Activated naive CD4-positive, alpha-beta T cell treated with anti-CD3 and anti-CD28 coated beads, Interleukin-2, amount 10 ng/mL, durations not matched to agents 7 days and 5 days (primary cell): ENCODE results near the gene SLC1A1.

Experiments
- CTCF ChIA-PET: fragments of 350-600 bp; sonication (Branson Sonifier 250); formaldehyde crosslinking; loops from one replicate; lab custom pipeline; 2021; ENCODE audit warnings: antibody characterized with exemption; lab: Charles Lee
- DNase-seq: peaks from one replicate; pipeline ENCODE4 v3.0.0-alpha.2; 2020
- H3K27ac Mint-ChIP-seq: one replicate; pipeline ENCODE4 v1.8.0; 2021; ENCODE audit warnings: mild to moderate bottlenecking, moderate library complexity, mixed read lengths
- H3K27me3 Mint-ChIP-seq: one replicate; pipeline ENCODE4 v1.8.0; 2021; ENCODE audit warnings: mild to moderate bottlenecking, mixed read lengths
- H3K36me3 Mint-ChIP-seq: one replicate; pipeline ENCODE4 v1.8.0; 2021; ENCODE audit warnings: mixed read lengths
- H3K4me1 Mint-ChIP-seq: one replicate; pipeline ENCODE4 v1.8.0; 2021; ENCODE audit warnings: mixed read lengths
- H3K4me3 Mint-ChIP-seq: one replicate; pipeline ENCODE4 v1.8.0; 2021; ENCODE audit warnings: mild to moderate bottlenecking, moderate library complexity, mixed read lengths
- H3K9me3 Mint-ChIP-seq: one replicate; pipeline ENCODE4 v1.8.0; 2021; ENCODE audit warnings: mixed read lengths

SLC1A1 gene

DNA sequence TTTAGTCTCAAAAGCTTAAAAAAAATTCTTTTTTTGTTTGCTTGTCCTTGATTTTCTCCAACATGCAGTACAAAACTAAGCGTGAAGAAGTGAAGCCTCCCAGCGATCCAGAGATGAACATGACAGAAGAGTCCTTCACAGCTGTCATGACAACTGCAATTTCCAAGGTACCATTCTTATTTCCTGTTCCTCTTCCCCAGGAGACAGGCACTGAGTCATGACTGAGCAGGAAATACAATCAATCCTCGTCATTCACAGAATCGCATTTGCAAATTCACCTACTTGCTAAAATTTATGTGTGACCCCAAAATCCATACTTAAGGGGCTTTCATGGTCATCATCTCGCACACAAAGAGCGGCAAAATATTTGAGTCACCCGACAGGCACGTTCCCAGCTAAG, 77.3 kb downstream of the SLC1A1 start:
- H3K4me1 Mint-ChIP-seq, result peaks cover 13% of the 10 kb centered on the region
- DNase-seq, result no peak
- H3K36me3 Mint-ChIP-seq, result no peaks in the 10 kb centered on the region
- no peak overlapping the region for H3K4me3 Mint-ChIP-seq
- CTCF ChIA-PET, result no interaction called here
- H3K9me3 Mint-ChIP-seq, result no peaks in the 10 kb centered on the region
- H3K27ac Mint-ChIP-seq, result no peak overlapping the region
- H3K27me3 Mint-ChIP-seq, result no peaks in the 10 kb centered on the region

DNA sequence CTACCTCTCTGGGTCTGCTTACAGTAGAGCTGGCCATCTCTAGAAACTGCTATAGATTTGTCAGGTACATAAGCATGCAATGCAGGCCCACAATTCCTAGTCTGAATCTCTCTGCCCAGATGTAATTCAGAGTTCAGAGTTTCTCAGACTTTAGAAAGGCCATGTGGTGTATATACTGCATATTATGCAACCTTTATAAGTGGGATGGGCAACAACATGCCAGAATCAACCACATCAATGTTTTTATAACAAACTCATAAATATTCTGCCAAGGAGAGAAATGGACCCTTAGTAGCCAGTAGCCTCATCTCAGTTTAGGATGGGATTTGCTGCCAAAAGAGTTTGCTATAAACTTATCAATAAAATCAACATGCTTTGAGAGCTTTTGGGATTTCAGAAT, 78.8 kb downstream of the SLC1A1 start:
- Mint-ChIP-seq H3K36me3 (no peaks in the 10 kb centered on the region), H3K4me1 (peaks cover 17% of the 10 kb centered on the region), H3K27ac (no peak overlapping the region), H3K4me3 (no peak overlapping the region), H3K27me3 (no peaks in the 10 kb centered on the region), H3K9me3 (no peaks in the 10 kb centered on the region)
- DNase-seq, result no peak
- CTCF ChIA-PET, result interaction anchor here (1.2 kb wide), 1 partner anchor 17 kb away, joined by 3 read pairs; no protein-coding TSS in a partner anchor

GRCh38 chr9:4572184-4572826, 82.0 kb downstream of the SLC1A1 start:
- H3K9me3 Mint-ChIP-seq, result no peaks in the 10 kb centered on the region
- no peak overlapping the region for H3K4me3 Mint-ChIP-seq
- CTCF ChIA-PET, result interaction anchor here (0.7 kb wide), 1 partner anchor 19 kb away, joined by 3 read pairs; no protein-coding TSS in a partner anchor
- peaks cover 17% of the 10 kb centered on the region for H3K4me1 Mint-ChIP-seq
- H3K27me3 Mint-ChIP-seq, result peaks cover 4% of the 10 kb centered on the region
- H3K27ac Mint-ChIP-seq, result peak overlapping the region; percentile 34
- H3K36me3 Mint-ChIP-seq, result no peaks in the 10 kb centered on the region
- DNase-seq, result peak; percentile 40

- Mint-ChIP-seq H3K9me3 (no peaks in the 10 kb centered on the region), H3K27ac (no peak overlapping the region), H3K36me3 (no peaks in the 10 kb centered on the region), H3K4me1 (peaks cover 17% of the 10 kb centered on the region), H3K27me3 (peaks cover 4% of the 10 kb centered on the region), H3K4me3 (no peak overlapping the region)
- no peak for DNase-seq
- CTCF ChIA-PET, result no interaction called here
Observed at GRCh38 chr9:4573176-4573575, 82.9 kb downstream of the SLC1A1 start.

DNA sequence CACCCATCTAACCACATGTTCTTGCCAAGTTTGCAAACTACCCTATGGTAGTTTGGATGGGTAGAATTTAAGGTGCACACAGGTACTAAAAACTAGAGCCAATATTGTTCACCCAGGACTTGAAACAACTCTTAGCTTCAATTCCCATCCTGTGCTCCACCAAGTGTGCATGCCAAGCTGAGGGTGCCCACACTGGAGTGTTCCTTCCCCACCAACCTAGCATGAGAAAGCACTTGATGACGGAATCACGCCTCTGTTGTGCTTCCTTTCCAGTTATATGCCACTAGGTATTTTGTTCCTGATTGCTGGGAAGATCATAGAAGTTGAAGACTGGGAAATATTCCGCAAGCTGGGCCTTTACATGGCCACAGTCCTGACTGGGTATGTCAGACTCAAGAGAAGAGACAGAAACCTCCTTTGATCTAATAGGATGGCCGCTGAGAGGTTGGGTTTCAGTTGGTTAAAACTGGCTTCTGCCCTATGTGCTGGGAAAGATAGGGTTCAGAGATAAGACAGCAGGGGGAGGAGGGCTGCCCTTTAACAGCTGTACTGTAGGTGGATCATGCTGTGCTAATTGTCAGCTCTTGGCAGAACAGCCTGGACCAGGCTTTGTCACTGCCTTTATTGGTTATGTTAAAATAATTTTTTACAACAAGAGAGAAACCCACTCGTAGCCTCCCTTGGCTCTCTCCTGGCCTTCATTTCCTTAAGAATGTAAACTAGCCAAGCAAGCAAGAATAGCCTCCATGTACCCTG, 83.5 kb downstream of the SLC1A1 start:
- H3K4me1 Mint-ChIP-seq, result peaks cover 17% of the 10 kb centered on the region
- H3K9me3 Mint-ChIP-seq, result no peaks in the 10 kb centered on the region
- no peak overlapping the region for H3K27ac Mint-ChIP-seq
- CTCF ChIA-PET, result no interaction called here
- no peak for DNase-seq
- peaks cover 4% of the 10 kb centered on the region for H3K27me3 Mint-ChIP-seq
- H3K36me3 Mint-ChIP-seq, result no peaks in the 10 kb centered on the region
- H3K4me3 Mint-ChIP-seq, result no peak overlapping the region

- CTCF ChIA-PET, result no interaction called here
- DNase-seq, result no peak
- no peak overlapping the region for H3K4me3 Mint-ChIP-seq
- H3K9me3 Mint-ChIP-seq, result no peaks in the 10 kb centered on the region
- peaks cover 17% of the 10 kb centered on the region for H3K4me1 Mint-ChIP-seq
- peaks cover 4% of the 10 kb centered on the region for H3K27me3 Mint-ChIP-seq
- H3K36me3 Mint-ChIP-seq, result no peaks in the 10 kb centered on the region
- H3K27ac Mint-ChIP-seq, result no peak overlapping the region
Observed at GRCh38 chr9:4574657-4575243, 84.5 kb downstream of the SLC1A1 start.

GRCh38 chr9:4575997-4576396, 85.7 kb downstream of the SLC1A1 start:
- no peaks in the 10 kb centered on the region for H3K36me3 Mint-ChIP-seq
- peaks cover 17% of the 10 kb centered on the region for H3K4me1 Mint-ChIP-seq
- H3K27me3 Mint-ChIP-seq, result peaks cover 4% of the 10 kb centered on the region
- no peaks in the 10 kb centered on the region for H3K9me3 Mint-ChIP-seq
- CTCF ChIA-PET, result no interaction called here
- no peak for DNase-seq
- H3K27ac Mint-ChIP-seq, result no peak overlapping the region
- no peak overlapping the region for H3K4me3 Mint-ChIP-seq

DNA sequence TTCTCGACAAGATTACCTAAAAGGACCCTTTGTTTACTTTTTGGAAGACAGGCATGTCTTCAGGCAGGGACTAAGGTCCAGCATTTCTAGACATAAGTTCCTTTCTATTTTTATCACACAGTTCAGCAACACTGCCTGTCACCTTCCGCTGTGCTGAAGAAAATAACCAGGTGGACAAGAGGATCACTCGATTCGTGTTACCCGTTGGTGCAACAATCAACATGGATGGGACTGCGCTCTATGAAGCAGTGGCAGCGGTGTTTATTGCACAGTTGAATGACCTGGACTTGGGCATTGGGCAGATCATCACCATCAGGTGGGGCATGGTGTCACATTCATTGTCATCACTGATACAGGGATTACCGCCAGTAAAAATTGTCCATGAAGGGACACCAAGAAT, 86.2 kb downstream of the SLC1A1 start:
- Mint-ChIP-seq H3K27me3 (peaks cover 4% of the 10 kb centered on the region), H3K27ac (no peak overlapping the region), H3K4me1 (peaks cover 17% of the 10 kb centered on the region), H3K4me3 (no peak overlapping the region), H3K36me3 (no peaks in the 10 kb centered on the region), H3K9me3 (no peaks in the 10 kb centered on the region)
- CTCF ChIA-PET, result no interaction called here
- no peak for DNase-seq

DNA sequence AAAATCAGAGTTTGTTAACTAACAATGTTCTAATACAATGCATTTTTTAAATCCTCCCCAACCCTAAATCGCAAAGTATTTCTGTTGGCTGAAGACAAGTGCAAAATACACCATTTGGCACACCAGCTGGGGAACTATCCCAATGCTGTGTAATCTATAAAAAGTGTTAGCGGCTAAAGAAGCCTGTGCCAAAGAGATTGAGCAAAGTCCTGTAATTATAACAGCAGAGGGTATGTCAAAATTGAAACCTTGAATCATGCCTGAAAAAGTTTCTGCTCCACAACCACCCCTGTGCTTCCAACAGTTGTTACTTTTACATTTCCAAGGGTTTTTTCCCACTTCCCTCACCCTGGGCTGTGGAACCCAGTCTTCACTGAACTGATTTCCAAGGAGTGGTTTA, 88.7 kb downstream of the SLC1A1 start:
- DNase-seq, result no peak
- H3K4me3 Mint-ChIP-seq, result no peak overlapping the region
- H3K4me1 Mint-ChIP-seq, result no peaks in the 10 kb centered on the region
- H3K27ac Mint-ChIP-seq, result no peak overlapping the region
- H3K27me3 Mint-ChIP-seq, result peaks cover 7% of the 10 kb centered on the region
- no peaks in the 10 kb centered on the region for H3K9me3 Mint-ChIP-seq
- no peaks in the 10 kb centered on the region for H3K36me3 Mint-ChIP-seq
- CTCF ChIA-PET, result no interaction called here

DNA sequence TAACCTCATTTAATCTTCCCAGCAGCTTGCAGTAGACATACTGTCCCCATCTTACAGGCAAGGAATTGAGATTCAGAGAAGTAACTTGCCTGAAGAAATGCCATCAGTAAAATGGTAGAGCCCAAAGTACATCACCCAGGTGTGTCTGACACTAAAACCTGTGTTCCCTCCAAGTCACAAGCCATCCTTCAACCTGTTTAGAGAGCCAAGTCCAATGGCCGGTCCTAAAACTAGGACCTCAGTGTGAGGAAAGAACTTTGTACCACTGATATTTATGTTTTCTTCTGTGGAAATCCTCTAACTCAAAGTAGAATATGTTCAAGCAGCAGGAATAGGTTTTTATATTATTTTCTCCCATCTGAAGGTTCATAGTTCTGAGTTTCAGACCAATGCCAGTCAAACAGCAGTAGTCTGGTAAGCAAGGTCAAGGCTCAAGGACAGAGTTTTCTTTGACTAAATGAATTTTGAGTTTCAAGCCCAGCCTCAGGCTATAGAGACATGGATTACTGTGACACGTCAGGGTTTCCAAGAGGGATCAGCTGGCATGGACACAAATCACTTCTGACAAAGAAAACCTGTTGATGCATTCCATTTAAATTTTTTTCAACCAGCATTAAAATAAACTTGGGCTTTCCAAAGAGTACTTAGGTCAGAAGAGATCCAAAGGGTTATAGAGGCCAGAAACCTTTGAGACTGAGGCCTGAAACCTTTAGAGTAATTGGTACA, 90.9 kb downstream of the SLC1A1 start:
- no peaks in the 10 kb centered on the region for H3K9me3 Mint-ChIP-seq
- H3K27me3 Mint-ChIP-seq, result peaks cover 15% of the 10 kb centered on the region
- no peak overlapping the region for H3K4me3 Mint-ChIP-seq
- H3K36me3 Mint-ChIP-seq, result no peaks in the 10 kb centered on the region
- H3K27ac Mint-ChIP-seq, result no peak overlapping the region
- CTCF ChIA-PET, result no interaction called here
- no peaks in the 10 kb centered on the region for H3K4me1 Mint-ChIP-seq
- no peak for DNase-seq

- H3K27ac Mint-ChIP-seq, result no peak overlapping the region
- no peaks in the 10 kb centered on the region for H3K9me3 Mint-ChIP-seq
- H3K4me1 Mint-ChIP-seq, result no peaks in the 10 kb centered on the region
- H3K4me3 Mint-ChIP-seq, result no peak overlapping the region
- peaks cover 13% of the 10 kb centered on the region for H3K27me3 Mint-ChIP-seq
- CTCF ChIA-PET, result no interaction called here
- no peak for DNase-seq
- H3K36me3 Mint-ChIP-seq, result no peaks in the 10 kb centered on the region
Observed at GRCh38 chr9:4581861-4582565, 91.7 kb downstream of the SLC1A1 start.

GRCh38 chr9:4583001-4583400, 92.7 kb downstream of the SLC1A1 start:
- CTCF ChIA-PET, result interaction anchor here (1.7 kb wide), 1 partner anchor 21 kb away, joined by 6 read pairs; no protein-coding TSS in a partner anchor
- no peaks in the 10 kb centered on the region for H3K36me3 Mint-ChIP-seq
- no peak for DNase-seq
- H3K4me1 Mint-ChIP-seq, result no peaks in the 10 kb centered on the region
- H3K27ac Mint-ChIP-seq, result no peak overlapping the region
- H3K9me3 Mint-ChIP-seq, result no peaks in the 10 kb centered on the region
- no peak overlapping the region for H3K4me3 Mint-ChIP-seq
- peaks cover 11% of the 10 kb centered on the region for H3K27me3 Mint-ChIP-seq

DNA sequence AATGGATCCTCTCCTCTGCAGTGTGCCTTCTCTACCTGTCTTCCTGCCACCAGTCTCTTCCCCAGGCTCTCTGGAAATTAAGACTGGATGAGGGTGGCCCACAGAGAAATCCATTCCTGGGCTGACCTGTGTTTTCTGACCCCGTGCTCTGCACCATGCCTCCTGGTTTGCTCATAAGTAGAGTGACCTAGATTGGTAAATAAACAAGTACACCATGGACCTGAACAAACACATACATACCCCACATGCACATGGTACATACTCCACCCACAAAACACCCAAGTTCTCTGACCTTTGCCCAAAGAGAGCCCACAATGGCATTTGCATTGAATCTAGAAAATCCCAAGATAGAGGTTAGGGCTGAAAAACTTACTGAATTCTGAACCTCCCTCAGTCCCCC, 94.4 kb downstream of the SLC1A1 start:
- H3K27ac Mint-ChIP-seq, result no peak overlapping the region
- CTCF ChIA-PET, result no interaction called here
- no peaks in the 10 kb centered on the region for H3K9me3 Mint-ChIP-seq
- H3K27me3 Mint-ChIP-seq, result peaks cover 11% of the 10 kb centered on the region
- H3K4me3 Mint-ChIP-seq, result no peak overlapping the region
- no peak for DNase-seq
- H3K4me1 Mint-ChIP-seq, result no peaks in the 10 kb centered on the region
- H3K36me3 Mint-ChIP-seq, result no peaks in the 10 kb centered on the region

- H3K9me3 Mint-ChIP-seq, result no peaks in the 10 kb centered on the region
- CTCF ChIA-PET, result no interaction called here
- H3K4me1 Mint-ChIP-seq, result no peaks in the 10 kb centered on the region
- no peaks in the 10 kb centered on the region for H3K36me3 Mint-ChIP-seq
- no peak overlapping the region for H3K4me3 Mint-ChIP-seq
- no peak for DNase-seq
- H3K27me3 Mint-ChIP-seq, result peaks cover 11% of the 10 kb centered on the region
- H3K27ac Mint-ChIP-seq, result no peak overlapping the region
Observed at GRCh38 chr9:4585135-4585534, 94.9 kb downstream of the SLC1A1 start.
